HCEC 1CT (cell line): ENCODE data around the gene CIAO2A.
A peak's percentile ranks its signal among the peaks of the same experiment; 100 is the strongest.
"Not testable (repeated sequence)": the region's sequence is repeated elsewhere in the genome, so short reads cannot be mapped to it uniquely, and the experiment has no call there.

Experiments
- DNase-seq: peaks from one replicate; pipeline ENCODE4 v3.0.0-alpha.2; 2017

The CIAO2A gene

DNA sequence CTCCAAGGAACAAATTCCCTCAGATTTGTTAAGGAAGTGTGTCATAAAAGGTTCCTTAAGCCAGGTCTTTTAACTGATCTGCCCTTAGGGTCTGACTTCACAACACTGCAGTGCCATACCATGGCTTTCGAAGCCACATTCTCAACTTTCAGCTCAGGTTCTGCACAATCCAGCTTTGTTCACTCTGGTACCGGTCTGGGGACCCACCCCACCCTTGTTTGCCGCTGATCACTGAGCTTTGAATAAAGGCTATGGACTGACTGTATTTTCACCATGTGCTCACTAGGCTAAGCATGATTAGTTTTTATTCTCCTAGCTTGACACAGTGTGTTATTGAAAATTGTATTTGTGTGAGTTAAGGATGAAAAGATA, 18.0 kb upstream of the CIAO2A start:
- no peak for DNase-seq

DNA sequence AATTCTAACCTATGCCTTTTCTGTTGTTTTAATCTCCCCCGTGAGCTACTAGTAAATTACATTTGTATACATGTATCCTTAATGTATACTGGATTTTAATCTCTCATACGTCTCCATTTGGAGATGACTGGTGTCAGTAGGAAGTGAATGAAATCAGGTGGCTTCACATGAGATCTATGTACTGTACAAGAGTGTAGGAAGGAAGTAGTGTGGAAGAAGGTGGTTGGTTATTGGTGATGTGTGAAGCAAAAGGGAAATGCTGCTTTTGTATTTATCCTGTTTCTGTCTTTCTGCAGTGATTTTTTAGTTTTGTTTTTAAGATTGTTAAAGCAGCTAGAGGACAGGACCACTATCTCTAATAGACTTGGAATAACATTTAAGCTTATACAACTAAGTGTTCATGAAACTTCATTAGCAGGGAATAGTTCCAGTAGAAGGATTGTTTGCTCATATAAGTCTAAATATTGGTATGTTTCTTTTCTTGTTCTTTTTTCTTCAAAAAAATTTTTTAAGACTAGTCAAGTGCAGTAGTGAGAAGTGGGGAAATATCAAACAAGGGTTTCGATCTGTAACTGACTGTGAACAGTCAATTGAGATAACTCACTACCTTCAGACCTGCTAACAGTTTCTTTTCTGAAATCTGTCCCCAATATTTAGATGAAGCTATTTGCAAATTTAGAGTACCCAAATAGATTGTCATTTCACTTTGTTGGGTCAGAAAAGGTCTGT, 17.5 kb upstream of the CIAO2A start:
- DNase-seq, result no peak

DNA sequence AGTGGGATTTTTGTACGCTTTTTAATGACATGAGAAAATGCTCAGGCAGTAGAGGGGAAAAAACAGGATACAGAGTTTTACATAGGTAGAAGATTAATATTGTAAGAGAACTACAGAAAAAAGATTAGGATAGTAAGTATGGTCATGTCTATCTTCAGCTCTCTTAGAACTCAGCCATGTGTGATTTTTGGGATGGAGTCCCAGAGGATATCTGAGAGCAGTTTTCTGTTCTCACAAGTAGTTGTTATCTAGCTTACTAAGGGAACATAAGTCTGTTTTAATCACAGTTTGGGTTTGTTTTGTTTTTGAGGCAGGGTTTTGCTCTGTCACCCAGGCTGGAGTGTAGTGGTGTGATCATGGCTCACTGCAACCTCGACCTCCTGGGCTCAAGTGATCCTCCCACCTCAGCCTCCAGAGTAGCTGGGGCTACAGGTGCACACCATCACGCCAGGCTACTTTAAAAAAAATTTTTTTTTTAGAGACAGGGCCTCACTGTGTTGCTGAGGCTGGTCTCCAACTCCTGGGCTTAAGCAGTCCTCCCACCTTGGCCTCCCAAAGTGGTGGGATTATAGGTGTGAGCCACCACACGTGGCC, 16.6 kb upstream of the CIAO2A start:
- not testable (repeated sequence) for DNase-seq

DNA sequence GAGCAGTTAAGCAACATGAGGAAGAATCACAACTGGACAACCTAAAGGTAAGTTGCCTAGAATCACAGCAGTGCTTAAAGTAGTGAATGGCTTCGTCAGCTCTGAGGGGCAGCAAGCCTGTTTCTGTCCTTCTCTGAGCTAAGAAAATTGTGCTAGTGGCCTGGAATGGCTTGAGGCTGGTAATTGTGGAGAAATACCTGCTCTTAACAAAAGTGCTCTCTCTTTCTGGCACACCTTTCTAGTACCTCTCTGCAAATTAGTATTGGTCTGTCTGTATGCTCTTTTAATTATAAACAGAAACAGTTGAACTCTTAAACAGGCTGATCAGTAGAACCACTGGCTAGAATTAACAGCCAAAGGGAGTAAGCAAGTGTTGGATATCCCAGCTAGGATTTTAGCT, 13.7 kb upstream of the CIAO2A start:
- DNase-seq, result no peak

DNA sequence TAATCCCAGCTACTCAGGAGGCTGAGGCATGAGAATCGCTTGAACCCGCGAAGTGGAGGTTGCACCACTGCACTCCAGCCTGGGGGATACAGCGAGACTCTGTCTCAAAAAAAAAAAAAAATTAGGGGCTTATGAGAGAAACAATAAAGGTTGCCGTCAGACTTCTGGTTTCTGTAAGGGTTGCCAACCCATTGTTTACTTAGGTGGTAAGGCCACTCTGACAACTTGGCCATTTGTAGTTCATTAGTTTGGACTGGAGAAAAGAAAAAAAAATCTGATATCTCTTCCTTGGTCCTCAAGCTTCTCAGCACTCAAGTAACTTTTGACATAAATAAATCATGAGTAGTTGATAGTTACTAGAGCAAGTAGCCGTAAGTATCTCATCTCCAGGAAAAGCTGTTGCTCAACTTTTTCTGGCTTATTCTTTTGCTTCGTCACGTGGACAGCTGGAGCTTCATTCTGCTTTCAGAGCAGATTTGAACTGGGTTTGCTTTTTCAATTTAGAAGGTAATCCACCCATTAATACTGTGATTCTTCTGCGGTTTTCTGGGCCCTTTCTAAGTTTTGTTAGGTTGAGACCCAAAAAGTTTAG, 11.6 kb upstream of the CIAO2A start:
- peak; percentile 60 for DNase-seq

DNA sequence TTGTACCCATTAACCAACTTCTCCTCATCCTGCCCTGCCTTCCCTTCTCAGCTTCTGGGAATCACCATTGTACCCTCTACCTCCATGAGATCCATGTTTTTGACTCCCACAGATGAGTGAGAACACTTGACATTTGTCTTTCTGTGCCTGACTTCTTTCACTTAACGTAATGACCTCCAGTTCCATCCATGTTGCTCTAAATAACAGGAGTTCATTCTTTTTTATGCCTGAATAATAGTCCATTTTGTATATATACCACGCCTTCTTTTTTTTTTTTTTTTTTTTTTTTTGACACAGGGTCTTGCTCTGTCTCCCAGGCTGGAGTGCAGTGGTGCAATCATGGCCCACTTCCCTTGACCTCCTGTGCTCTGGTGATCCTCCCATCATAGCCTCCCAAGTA, 8.9 kb upstream of the CIAO2A start:
- no peak for DNase-seq

DNA sequence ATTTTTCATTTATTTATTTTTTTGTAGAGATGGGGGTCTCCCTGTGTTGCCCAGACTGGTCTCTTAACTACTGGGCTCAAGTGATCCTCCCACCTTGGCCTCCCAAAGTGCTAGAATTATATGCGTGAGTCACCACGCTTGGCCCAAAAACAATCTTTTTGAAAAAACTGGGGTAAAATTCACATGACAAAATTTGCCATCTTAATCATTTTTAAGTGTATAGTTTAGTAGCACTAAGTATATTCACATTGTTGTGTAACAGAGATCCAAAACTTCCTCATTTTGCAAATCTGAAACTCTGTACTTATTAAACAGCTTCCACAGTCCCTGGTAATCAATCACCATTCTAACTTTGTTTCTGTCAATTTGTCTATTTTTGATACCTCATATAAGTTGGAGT, 7.3 kb upstream of the CIAO2A start:
- DNase-seq, result no peak

DNA sequence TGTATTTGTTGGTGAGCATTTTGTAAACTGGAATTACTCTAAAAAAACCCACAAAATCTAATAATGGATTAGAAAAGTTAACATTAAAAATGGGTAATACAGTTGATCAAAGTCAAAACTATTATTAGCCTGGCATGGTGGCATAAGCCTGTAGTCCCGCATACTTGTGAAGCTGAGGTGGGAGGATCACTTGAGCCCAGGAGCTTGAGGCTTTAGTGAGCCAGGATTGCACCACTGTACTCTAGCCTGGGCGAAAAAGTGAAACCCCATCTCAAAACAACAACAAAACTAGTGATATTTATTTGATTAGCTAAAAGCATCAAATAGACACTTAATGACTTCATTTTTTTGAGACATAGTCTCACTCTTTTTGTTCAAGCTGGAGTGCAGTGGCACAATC, 5.7 kb upstream of the CIAO2A start:
- DNase-seq, result no peak

DNA sequence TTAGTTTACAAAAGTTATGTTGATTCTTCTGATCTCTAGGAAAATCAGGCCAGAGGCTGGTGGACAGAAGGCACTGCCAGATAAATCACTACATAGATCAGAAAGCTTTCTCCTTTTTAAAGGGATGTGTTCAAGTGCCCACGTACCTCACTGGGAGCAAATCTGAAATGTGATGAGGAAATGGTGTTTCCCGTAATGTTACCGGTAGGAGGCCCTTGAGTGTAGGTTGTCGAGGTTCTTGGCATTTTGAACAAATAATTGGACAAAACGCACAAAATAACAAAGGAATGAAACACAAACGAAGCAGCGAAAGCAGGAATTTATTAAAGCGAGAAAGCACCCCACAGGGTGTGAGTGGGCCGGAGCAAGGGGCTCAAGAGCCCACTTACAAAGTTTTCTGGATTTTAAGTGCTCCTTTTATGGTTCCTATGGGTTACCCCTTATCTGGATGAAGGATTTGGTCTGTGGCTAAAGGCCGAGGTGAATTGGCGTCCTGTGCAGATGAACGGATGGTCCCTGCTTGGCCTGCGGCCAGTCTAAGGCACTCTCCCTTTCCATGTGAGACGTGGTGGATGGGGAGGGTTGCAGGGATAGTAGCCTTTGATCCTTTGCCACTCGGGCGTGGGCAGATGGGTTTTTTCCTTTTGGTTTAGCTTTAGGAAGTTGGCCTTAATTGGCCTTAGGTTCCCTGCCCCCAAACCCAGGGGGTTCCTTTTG, 3.2 kb upstream of the CIAO2A start:
- DNase-seq, result peak; percentile 25

DNA sequence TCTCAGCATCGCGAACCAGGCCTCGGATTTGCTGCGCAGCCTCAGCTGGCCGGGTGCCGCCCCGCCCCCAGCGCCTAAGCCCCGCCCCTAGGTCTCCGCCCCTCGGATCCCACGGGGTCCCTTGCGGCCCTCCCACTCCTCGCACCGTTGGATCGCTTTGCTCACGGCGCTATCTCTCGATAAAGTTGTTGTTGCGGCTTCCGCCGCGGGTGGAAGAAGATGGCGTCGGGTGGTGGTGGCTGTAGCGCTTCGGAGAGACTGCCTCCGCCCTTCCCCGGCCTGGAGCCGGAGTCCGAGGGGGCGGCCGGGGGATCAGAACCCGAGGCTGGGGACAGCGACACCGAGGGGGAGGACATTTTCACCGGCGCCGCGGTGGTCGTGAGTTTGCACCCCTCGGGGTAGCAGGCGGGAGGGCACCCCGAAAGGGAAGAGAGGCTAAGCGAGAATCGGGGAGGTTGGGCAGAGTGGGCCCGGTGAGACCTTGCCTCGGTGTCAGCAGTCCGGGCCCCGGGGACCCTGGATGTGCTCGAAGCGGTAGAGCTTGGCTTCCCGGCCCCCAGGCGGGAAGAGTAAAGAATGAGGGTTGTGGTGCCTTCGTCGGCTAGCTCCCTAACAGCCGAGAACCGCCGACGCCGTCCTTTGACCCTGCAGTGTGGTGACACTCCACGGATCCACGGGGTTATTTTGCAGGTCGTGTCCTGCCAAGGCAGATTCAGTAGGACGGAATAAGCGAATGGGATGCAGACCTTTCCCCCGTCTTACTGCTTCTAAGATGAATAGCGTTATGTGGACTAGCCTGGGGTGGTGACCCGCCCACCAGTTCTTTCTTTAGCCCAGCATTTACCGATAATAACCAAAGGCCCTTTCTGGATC, 2.4 kb upstream of the CIAO2A start, which contains the start of gene SNX1:
Gene SNX1 (plus strand): TSS at position 188 of the 873 bp plus-strand sequence. CDS start 32 bp downstream, at position 220.
- DNase-seq, result peak; percentile 93

DNA sequence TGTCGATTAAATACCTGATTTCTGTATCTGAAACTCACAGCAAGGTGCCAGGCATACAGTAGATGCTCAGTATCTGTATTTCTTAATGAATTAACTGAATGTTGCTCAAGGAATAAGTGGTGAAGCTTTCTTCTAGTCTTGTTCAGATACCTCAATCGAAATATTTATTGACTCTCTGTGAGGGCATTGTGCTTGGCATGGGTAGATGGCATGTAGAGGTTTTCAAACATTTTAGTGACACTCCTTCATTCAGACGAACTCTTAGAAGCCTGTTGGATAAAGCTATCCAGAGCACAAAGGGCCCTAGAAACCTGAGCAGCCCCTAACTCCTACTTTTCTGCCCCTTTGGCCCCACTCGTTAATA, 1.8 kb upstream of the CIAO2A start:
- no peak for DNase-seq

DNA sequence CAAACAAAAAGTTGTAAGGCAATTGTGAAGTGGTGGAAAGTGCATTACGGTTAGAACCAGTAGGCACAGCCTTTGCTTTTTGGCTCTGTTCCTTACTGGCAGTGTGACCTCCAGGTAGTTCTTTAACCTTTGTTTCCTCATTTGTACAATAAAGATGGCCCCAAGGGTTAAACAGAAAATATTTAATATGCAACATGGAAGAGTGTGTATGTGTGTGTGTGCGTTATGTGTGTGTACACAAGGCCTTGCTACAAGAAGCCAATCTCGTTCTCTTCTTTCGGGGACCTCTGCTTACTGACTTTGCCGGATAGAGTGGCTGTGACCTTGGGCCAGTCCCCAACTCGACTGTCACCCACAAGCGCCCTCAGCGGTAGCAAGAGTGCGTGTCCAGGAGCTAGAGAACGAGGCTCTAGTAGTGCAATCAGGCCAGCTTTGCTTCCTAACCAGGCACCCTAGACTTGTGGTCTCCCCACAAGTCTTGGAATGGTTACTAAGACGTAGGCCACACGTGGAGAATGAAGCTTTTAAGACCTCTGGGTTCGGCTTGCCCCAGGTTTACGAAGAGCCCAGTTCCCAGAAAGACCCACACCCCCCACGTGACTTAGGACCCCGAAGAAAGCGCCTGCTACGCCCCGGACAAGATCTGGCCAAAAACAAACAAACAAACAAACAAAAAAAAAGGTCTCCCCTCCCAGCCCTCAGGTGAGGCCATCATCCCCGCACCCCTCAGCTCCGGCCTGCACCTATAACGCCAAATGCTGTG, 593 bp downstream of the CIAO2A start:
- peak; percentile 37 for DNase-seq

DNA sequence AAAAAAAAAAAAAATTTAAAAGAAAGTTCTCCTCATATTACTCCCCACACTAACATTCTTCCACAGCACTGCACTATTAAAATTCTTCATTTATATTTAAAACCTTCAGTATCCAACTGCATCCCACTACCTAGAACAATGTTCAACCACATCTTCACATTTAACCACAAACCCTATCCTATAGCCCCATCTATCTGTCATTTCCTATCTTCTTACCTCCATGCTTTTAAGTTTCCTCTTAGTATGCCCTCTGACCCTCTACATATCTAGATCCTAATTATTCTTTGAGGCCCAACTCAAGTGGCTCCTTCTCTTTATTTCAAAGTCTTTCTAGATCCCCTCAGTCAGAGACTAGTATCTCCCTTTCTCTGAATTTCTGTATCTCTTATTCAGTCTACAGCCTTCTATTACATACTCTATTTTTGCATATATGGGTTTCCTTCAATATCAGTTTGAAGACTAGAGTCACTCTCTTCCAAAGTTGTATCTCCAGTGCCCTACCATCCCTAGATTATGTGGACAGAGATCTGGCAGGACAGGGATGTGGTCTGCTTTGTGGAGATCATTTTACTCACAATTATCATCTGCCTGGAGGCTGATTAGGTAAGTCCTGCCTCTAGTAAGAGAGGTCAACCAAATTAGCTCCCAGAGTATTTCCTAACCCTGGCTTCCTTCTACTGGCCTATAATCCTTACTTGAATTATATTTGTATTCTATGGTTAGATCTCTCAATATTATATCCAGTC, 1.4 kb downstream of the CIAO2A start:
- no peak for DNase-seq

DNA sequence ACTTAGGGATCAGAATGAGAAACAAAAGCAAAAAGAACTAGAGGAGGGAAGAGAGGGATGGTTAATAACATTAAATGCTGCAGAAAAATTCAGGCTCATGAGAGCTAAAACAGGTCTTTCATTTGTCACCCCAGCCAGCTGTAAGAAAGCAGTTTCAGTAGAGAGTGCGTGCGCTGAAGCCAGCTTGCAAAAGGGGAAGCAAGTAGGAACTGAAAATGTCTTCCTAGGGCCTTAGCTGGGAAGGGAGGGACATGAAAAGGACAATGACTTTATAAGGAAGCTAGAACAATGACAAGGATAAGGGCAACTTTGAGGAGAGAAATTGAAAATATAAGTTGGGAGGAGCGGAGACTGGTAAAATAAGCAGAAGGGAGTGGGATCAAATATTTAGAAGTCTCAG, 3.1 kb downstream of the CIAO2A start:
- no peak for DNase-seq

DNA sequence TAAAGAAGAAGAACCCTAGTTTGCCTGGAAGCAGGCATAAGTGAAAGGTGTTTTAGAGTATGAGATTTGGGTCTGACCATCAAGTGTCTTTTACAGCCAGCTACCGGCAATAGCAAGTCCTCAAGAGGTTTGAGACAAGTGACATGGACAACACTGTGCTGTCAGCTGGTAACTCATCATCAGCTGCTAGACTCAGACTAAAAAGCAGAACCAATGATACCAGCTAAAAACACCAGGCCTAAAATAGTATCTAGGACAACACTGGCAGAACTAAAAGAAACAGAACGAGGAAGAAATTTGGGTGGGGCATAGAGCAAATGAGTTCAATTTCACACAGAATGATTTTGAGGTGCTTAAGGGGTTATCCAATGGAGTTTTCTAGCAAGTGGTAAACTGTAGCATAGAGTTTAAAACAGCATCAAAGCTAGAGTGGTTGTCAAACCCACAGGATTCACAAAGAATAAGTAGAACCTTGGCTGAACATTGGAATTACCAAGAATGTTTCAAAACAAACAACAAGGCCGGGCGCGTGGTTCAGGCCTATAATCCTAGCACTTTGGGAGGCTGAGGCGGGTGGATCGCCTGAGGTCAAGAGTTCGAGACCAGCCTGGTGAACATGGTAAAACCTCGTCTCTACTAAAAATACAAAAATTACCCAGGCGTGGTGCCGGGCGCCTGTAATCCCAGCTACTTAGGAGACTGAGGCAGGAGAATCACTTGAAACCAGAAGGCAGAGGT, 3.9 kb downstream of the CIAO2A start:
- DNase-seq, result no peak

DNA sequence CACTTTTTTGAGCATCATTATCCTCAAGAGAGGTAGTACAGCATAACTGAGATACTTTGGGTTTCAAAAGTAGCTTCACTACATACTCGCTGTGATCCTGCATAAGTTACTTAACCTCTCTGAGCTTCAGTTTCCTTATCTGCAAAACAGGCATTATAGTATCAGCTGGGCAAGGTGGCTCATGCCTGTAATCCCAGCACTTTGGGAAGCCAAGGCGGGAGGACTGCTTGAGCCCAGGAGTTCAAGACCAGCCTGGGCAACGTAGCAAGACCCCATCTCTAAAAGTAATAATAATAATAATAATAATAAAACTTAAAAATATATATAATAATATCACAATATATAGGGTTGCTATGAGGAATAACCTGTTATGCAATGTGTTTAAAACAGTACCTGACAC, 10.9 kb downstream of the CIAO2A start:
- DNase-seq, result no peak

DNA sequence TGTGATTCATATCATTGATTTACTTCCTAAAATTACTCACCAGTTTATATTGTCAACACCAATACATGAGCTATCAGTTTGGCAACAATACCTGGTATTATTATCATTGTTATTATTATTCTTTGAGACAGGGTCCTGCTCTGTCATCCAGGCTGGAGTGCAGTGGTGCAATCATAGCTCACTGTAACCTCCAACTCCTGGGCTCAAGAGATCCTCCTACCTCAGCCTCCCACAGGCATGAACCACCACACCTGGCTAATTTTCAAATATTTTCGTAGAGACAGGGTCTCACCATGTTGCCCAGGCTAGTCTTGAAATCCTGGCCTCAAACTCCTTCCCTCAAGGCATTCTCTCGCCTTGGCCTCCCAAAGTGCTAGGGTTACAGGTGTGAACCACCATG, 20.1 kb downstream of the CIAO2A start:
- peak; percentile 22 for DNase-seq

DNA sequence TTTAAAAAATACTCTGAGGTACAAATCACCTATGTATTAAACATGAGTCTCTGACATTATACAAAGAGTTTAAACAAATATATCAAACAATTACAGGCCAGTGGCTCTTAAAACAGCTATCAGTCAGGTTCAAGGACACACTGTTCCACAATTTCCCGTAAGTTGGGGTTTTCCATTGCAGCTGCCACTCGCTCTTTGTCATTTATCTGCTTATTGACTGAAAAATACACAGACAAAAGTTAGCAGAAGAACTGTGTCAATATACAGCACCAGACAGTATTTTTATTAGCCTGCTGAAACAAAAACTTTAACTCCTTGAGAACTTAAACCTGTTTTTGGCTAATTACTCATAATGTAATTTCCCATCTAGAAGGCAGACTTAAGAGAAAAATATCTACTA, 20.8 kb downstream of the CIAO2A start:
- DNase-seq, result no peak

DNA sequence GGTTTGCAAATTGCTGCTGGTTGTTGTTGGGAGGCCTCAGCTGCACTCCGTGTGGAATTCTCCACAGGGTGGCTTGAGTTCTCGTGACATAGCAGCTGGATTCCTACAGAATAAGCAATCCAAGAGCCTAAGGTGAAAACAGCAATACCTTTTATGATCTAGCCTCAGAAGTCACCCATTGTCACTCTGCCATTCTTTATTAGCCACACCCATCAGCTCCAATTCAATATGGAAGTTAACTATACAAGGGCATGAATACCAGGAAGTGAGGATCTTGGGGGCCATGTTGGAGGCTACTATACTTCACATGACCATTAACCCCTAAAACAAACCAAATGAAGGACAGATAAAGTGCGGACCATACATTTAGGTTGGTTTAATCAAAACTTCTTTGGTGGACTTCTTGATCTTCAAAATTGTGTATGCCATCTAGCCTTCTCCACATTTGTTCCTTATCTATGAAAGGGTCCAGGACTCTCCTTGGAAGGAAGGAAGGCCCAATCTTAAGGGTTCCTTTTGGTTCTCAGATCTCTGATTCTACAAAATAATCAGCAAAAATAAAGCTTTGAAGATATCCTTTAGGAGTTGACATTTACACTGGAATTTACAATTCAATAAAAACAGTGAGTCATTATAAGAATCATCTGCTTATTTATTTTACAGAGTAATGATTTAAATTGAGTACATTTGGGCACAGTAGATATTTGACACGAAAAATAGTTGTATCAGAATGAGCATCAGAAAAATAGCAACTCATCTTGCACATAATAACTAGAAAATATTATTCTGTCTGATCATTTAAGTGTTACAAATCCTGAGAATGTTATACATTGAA, 21.5 kb downstream of the CIAO2A start:
- DNase-seq, result peak; percentile 17
